ENCODE measurements around the gene PLRG1. TPM values are rescaled to one million over a fixed set of nuclear protein-coding genes. Genes with fewer than 3 reads are reported as not detected.

Gene PLRG1
- polyA plus RNA-seq, 1 donor (not counting 4 experiments of a cell fraction or from before 2014, with no cell fraction given): 132 TPM

- Histone ChIP-seq H3K9me1 (ENCODE audit: control insufficient read depth, extremely low read depth, insufficient read depth, low read length) (no peaks in the 10 kb centered on the region), H3K36me3 (ENCODE audit: control insufficient read depth in 2 of 2, extremely low read depth in 1 of 2, insufficient read depth in 2 of 2, low read length in 2 of 2) (no peaks in the 10 kb centered on the region), H3K79me2 (ENCODE audit: control insufficient read depth, insufficient read depth, low read length) (no peaks in the 10 kb centered on the region), H3K27ac (ENCODE audit: control insufficient read depth, insufficient read depth, low read length) (no peak overlapping the region), H3K4me1 (ENCODE audit: control insufficient read depth, extremely low read depth, insufficient read depth, low read length) (no peaks in the 10 kb centered on the region), H3K4me2 (ENCODE audit: control insufficient read depth, extremely low read depth, insufficient read depth, low read depth, low read length) (no peak overlapping the region), H4K20me1 (ENCODE audit: control insufficient read depth, extremely low read depth, insufficient read depth, low read length) (no peaks in the 10 kb centered on the region), H3K27me3 (ENCODE audit: control insufficient read depth, extremely low read depth, insufficient read depth, low read length) (no peaks in the 10 kb centered on the region), H2AFZ (ENCODE audit: control insufficient read depth, low read length) (no peak overlapping the region), H3K9ac (ENCODE audit: control insufficient read depth, extremely low read depth, insufficient read depth, low read length) (no peak overlapping the region), H3K9me3 (ENCODE audit: control insufficient read depth, low read depth, low read length) (no peaks in the 10 kb centered on the region), H3K4me3 (ENCODE audit: control insufficient read depth in 2 of 3, extremely low read depth in 1 of 3, insufficient read depth in 2 of 3, low read depth in 1 of 3, low read length in 3 of 3) (no peak overlapping the region)
- TF ChIP-seq EZH2 (IDR thresholded peaks at IDR 0.05; ENCODE audit: low read length): no peak
- TF ChIP-seq, protein P1, sequence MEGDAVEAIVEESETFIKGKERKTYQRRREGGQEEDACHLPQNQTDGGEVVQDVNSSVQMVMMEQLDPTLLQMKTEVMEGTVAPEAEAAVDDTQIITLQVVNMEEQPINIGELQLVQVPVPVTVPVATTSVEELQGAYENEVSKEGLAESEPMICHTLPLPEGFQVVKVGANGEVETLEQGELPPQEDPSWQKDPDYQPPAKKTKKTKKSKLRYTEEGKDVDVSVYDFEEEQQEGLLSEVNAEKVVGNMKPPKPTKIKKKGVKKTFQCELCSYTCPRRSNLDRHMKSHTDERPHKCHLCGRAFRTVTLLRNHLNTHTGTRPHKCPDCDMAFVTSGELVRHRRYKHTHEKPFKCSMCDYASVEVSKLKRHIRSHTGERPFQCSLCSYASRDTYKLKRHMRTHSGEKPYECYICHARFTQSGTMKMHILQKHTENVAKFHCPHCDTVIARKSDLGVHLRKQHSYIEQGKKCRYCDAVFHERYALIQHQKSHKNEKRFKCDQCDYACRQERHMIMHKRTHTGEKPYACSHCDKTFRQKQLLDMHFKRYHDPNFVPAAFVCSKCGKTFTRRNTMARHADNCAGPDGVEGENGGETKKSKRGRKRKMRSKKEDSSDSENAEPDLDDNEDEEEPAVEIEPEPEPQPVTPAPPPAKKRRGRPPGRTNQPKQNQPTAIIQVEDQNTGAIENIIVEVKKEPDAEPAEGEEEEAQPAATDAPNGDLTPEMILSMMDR (optimal IDR thresholded peaks at IDR 0.05 in 1 of 3, IDR thresholded peaks at IDR 0.05 in 1 of 3, conservative IDR thresholded peaks at IDR 0.05 in 1 of 3; ENCODE audit: extremely low read depth in 1 of 3, insufficient read depth in 2 of 3, low read length in 3 of 3): no peak
- dilution Hi-C loops (cut with MboI; ENCODE audit: extremely low pct_ligation_motif_present, low sequenced_read_pairs): no loop called here
- no peak for DNase-seq (ENCODE audit: low read depth, low spot score)
- no peak for FAIRE-seq
Observed at GRCh38 chr4:154559141-154559493, 8.9 kb upstream of the PLRG1 start.

DNA sequence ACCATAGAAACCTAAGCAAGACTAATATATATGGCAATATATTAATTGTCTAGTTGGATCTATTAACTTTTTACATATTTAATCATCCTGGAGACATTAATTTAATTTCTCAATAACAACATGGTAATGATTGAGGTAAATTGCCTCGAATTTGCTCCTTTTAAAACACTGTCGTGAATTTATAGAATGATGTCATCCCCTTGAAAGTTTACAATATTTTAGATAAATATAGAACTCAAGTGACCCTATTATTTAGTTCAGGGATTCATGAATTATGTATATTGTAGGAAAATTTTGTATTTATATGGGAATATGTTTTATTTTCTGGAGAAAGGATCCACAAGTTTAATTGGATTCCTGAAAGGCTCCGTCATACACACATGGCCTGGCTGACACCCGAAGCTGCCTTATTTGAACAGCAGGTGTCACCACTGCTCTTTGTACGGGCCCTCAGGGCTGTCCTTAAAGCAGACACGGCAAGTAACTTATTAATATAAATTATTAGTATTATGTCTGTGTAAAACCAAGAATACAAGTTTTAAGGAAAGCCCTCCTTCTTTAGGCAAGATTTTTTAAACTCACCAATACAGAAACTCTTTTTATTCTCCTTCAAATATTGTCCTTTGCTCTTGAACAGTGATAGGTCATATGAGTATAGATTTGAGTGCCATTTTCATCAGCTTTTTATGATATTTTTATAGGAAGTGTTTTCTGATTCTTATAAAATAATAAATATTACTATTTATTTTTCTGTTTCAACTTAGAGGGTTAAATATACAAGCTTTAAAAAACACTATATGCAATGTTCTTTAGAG lies 1.9 kb upstream of the PLRG1 start:
- Histone ChIP-seq H3K9ac (ENCODE audit: control insufficient read depth, extremely low read depth, insufficient read depth, low read length) (no peak overlapping the region), H3K9me1 (ENCODE audit: control insufficient read depth, extremely low read depth, insufficient read depth, low read length) (no peaks in the 10 kb centered on the region), H3K9me3 (ENCODE audit: control insufficient read depth, low read depth, low read length) (no peaks in the 10 kb centered on the region), H3K4me2 (ENCODE audit: control insufficient read depth, extremely low read depth, insufficient read depth, low read depth, low read length) (no peak overlapping the region), H3K4me3 (ENCODE audit: control insufficient read depth in 2 of 3, extremely low read depth in 1 of 3, insufficient read depth in 2 of 3, low read depth in 1 of 3, low read length in 3 of 3) (no peak overlapping the region), H3K79me2 (ENCODE audit: control insufficient read depth, insufficient read depth, low read length) (peaks cover 28% of the 10 kb centered on the region), H4K20me1 (ENCODE audit: control insufficient read depth, extremely low read depth, insufficient read depth, low read length) (no peaks in the 10 kb centered on the region), H3K36me3 (ENCODE audit: control insufficient read depth in 2 of 2, extremely low read depth in 1 of 2, insufficient read depth in 2 of 2, low read length in 2 of 2) (peaks cover 0 to under 1% of the 10 kb centered on the region in 2 experiments), H3K27me3 (ENCODE audit: control insufficient read depth, extremely low read depth, insufficient read depth, low read length) (no peaks in the 10 kb centered on the region), H3K4me1 (ENCODE audit: control insufficient read depth, extremely low read depth, insufficient read depth, low read length) (peaks cover 17% of the 10 kb centered on the region), H3K27ac (ENCODE audit: control insufficient read depth, insufficient read depth, low read length) (no peak overlapping the region), H2AFZ (ENCODE audit: control insufficient read depth, low read length) (no peak overlapping the region)
- no peak for FAIRE-seq
- dilution Hi-C loops (cut with MboI; ENCODE audit: extremely low pct_ligation_motif_present, low sequenced_read_pairs): no loop called here
- TF ChIP-seq, protein P1 (optimal IDR thresholded peaks at IDR 0.05 in 1 of 3, IDR thresholded peaks at IDR 0.05 in 1 of 3, conservative IDR thresholded peaks at IDR 0.05 in 1 of 3; ENCODE audit: extremely low read depth in 1 of 3, insufficient read depth in 2 of 3, low read length in 3 of 3): peak; percentile 59 to 79 (median 69)
- TF ChIP-seq EZH2 (IDR thresholded peaks at IDR 0.05; ENCODE audit: low read length): no peak
- DNase-seq (ENCODE audit: low read depth, low spot score): peak; percentile 49
